Measurements from ENCODE around the gene DPH1. TPM values are rescaled to one million over a fixed set of nuclear protein-coding genes. Genes with fewer than 3 reads are reported as not detected.
A peak's percentile ranks its signal among the peaks of the same experiment; 100 is the strongest.

Gene DPH1
- polyA plus RNA-seq, 1 experiment: 54.6 TPM

DNA sequence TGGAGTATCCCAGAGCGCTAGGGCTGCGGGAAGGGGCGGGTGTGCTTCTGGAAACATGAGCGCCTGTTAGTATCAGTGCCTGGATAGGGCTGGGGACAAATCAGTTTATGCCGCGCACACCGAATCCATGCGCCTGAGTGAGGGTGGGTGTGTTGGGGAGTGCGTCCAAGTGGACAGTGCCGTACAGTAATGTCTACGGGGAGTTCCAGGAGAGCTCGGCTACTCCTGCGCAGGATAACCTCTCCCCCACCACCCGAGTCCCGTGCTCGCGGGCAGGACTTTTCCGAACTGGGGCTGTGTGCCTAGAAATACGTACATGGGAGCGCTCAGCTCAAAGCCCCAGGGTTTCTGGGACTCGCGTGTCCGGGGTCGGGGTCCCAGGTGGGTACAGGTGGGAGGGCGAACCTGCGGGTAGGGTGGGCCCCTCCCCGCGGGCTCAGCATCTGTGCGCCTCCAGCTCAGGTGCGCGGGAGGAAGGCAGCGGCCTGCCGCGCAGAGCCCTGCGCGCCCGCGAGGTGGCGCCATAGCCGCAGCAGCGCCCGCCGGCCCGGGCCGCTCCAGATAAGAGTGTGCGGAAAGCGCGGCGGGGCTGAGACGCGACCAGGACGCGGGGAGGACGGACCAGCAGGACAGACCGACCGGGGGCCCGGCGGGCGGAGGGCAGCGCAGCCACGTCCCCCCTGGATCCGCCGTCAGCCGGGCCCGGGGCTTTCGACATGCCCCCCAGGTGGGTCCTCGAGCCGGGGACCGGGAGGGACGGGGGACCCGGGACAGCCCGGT lies 24.7 kb downstream of the DPH1 start, which contains the start of gene HIC1:
HIC1 (plus strand) TSS at position 592 of the 780 bp plus-strand sequence. CDS start 1,588 bp downstream, outside the sequence.
- H3K4me3 ChIP-seq (ENCODE audit: low read depth, low read length): peak within 1 kb of the TSS; percentile 79
- ChIA-PET CTCF (interaction anchor here (0.6 to 9.7 kb wide), 45 partner anchors 10 to 328 kb away, joined by 3 to 310 read pairs (median 8); partner anchors contain the start of genes SMG6, SRR and TSR1), POLR2A (interaction anchor here (0.6 to 0.9 kb wide), 4 partner anchors 55 to 190 kb away, joined by 3 to 10 read pairs (median 4); no protein-coding TSS in a partner anchor)
- DNase-seq (ENCODE audit: low read depth): no peak
- H3K27me3 ChIP-seq (ENCODE audit: control insufficient read depth, insufficient read depth, low read length): no peaks in the 10 kb centered on the region
- TF ChIP-seq, protein P1, sequence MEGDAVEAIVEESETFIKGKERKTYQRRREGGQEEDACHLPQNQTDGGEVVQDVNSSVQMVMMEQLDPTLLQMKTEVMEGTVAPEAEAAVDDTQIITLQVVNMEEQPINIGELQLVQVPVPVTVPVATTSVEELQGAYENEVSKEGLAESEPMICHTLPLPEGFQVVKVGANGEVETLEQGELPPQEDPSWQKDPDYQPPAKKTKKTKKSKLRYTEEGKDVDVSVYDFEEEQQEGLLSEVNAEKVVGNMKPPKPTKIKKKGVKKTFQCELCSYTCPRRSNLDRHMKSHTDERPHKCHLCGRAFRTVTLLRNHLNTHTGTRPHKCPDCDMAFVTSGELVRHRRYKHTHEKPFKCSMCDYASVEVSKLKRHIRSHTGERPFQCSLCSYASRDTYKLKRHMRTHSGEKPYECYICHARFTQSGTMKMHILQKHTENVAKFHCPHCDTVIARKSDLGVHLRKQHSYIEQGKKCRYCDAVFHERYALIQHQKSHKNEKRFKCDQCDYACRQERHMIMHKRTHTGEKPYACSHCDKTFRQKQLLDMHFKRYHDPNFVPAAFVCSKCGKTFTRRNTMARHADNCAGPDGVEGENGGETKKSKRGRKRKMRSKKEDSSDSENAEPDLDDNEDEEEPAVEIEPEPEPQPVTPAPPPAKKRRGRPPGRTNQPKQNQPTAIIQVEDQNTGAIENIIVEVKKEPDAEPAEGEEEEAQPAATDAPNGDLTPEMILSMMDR (IDR thresholded peaks at IDR 0.05; ENCODE audit: insufficient read depth, low read depth, low read length): peak; percentile 50
- H3K36me3 ChIP-seq (ENCODE audit: control insufficient read depth, insufficient read depth, low read length): peaks cover 20% of the 10 kb centered on the region

DNA sequence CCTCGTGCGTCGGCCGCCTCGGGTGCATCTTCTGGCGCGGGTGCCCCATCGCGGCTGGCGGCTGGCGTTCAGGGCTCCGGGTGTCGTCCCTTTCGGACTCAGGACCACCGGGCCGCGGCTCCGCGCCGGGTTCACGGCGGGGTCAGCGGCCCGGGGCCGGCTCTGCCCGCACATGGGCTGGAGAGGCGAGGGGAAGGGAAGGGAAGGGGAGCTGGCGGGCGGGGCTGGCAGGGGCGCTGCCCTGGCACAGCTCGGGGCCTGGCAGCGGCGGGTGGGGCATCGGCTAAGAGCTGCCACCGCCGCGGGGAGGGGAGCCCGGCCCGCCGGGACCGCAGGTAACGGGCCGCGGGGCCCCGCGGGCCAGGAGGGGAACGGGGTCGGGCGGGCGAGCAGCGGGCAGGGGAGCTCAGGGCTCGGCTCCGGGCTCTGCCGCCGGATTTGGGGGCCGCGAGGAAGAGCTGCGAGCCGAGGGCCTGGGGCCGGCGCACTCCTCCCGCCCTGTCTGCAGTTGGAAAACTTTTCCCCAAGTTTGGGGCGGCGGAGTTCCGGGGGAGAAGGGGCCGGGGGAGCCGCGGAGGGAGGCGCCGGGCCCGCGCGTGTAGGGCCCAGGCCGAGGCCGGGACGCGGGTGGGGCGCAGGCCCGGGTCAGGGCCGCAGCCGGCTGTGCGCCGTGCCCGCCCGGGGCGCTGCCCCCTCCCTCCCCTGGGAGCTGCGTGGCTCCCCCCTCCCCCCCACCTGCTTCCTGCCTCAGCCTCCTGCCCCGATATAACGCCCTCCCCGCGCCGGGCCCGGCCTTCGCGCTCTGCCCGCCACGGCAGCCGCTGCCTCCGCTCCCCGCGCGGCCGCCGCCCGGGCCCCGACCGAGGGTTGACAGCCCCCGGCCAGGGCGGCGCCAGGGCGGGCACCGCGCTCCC lies 25.6 kb downstream of the DPH1 start:
- H3K27me3 ChIP-seq (ENCODE audit: control insufficient read depth, insufficient read depth, low read length): no peaks in the 10 kb centered on the region
- H3K36me3 ChIP-seq (ENCODE audit: control insufficient read depth, insufficient read depth, low read length): peaks cover 24% of the 10 kb centered on the region
- POLR2A ChIA-PET: interaction anchor here (0.6 to 1.1 kb wide), 5 partner anchors 9 to 205 kb away, joined by 4 to 10 read pairs (median 5); no protein-coding TSS in a partner anchor
- no peak for DNase-seq (ENCODE audit: low read depth)
- CTCF ChIA-PET: interaction anchor here (0.7 to 9.7 kb wide), 38 partner anchors 9 to 327 kb away, joined by 3 to 310 read pairs (median 10); partner anchors contain the start of genes SMG6, SRR and TSR1
- TF ChIP-seq, protein P1 (IDR thresholded peaks at IDR 0.05; ENCODE audit: insufficient read depth, low read depth, low read length): no peak
- H3K4me3 ChIP-seq (ENCODE audit: low read depth, low read length): peak overlapping the region; percentile 79

- CTCF ChIA-PET: interaction anchor here (0.8 to 9.7 kb wide), 34 partner anchors 8 to 297 kb away, joined by 3 to 310 read pairs (median 10); partner anchors contain the start of genes SMG6, SRR and TSR1
- DNase-seq (ENCODE audit: low read depth): no peak
- Histone ChIP-seq H3K4me3 (ENCODE audit: low read depth, low read length) (peak overlapping the region; percentile 79), H3K36me3 (ENCODE audit: control insufficient read depth, insufficient read depth, low read length) (peaks cover 33% of the 10 kb centered on the region), H3K27me3 (ENCODE audit: control insufficient read depth, insufficient read depth, low read length) (no peaks in the 10 kb centered on the region)
- POLR2A ChIA-PET: interaction anchor here (0.6 to 1.1 kb wide), 3 partner anchors 10 to 204 kb away, joined by 4 to 5 read pairs (median 4); no protein-coding TSS in a partner anchor
- TF ChIP-seq, protein P1 (IDR thresholded peaks at IDR 0.05; ENCODE audit: insufficient read depth, low read depth, low read length): 0 out of 2 replicates have a peak, but pooled peaks have one; percentile 4
These were observed 26.5 kb downstream of the DPH1 start for GRCh38 chr17:2056206-2057174.

GRCh38 chr17:2057175-2057759 lies 27.3 kb downstream of the DPH1 start:
- Histone ChIP-seq H3K36me3 (ENCODE audit: control insufficient read depth, insufficient read depth, low read length) (peaks cover 34% of the 10 kb centered on the region), H3K4me3 (ENCODE audit: low read depth, low read length) (peak overlapping the region; percentile 79)
- POLR2A ChIA-PET: interaction anchor here (0.6 kb wide), 1 partner anchor 154 kb away, joined by 3 read pairs; no protein-coding TSS in a partner anchor

More at GRCh38 chr17:2057175-2057759, 27.3 kb downstream of the DPH1 start:
- CTCF ChIA-PET: interaction anchor here (0.6 to 9.7 kb wide), 29 partner anchors 11 to 296 kb away, joined by 3 to 310 read pairs (median 5); no protein-coding TSS in a partner anchor
- no peaks in the 10 kb centered on the region for H3K27me3 ChIP-seq (ENCODE audit: control insufficient read depth, insufficient read depth, low read length)
- DNase-seq (ENCODE audit: low read depth): no peak
- TF ChIP-seq, protein P1 (IDR thresholded peaks at IDR 0.05; ENCODE audit: insufficient read depth, low read depth, low read length): no peak
